GM19239 (cell line): Measurements from ENCODE around the gene LRRC3.
A peak's percentile ranks its signal among the peaks of the same experiment; 100 is the strongest.

Experiments
- DNase-seq: peaks from one replicate; pipeline ENCODE4 v3.0.0; 2011; ENCODE audit warnings: low spot score; ENCODE audit not compliant: insufficient read length
- FAIRE-seq: peaks from 2 replicates; lab custom pipeline; 2011; peaks lifted over from hg19 to GRCh38; lab: Jason Lieb, UNC

Gene LRRC3

DNA sequence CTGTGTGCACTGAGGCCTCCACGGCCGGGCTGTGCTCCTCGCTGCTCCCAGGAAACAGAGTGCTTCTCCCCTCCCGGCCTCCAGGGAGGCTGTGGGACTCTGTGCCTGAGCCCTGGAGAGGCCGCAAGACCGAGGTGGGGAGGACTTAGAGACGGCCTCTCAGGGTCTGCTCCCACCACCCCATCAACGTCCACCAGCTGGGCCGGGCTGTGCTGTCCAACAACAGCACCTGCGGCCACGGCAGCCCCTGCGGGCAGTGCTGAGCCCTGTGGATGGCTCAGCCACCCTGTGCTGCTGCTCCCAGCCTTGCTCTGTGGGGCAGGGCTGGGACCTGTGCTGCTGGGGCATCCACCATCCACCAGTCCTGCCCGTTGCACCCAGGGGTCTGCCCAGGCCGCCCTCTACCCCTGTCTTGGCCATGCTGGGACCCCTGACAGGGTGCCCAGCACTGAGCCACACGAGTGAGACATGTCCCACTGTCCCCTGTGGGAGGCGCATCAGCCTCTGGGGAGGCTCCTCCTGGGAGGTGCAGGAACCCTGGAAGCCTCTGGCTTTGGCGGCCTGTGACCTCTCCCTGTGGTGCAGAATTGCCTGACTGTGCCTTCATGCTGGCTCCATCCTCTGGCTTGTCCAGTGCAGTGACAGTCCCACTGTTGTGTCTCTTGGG lies 31.2 kb upstream of the LRRC3 start:
- DNase-seq (no peak), FAIRE-seq (no peak)

- FAIRE-seq (no peak), DNase-seq (no peak)
These were observed 30.6 kb upstream of the LRRC3 start for GRCh38 chr21:44424608-44425306.

- no peak for DNase-seq
These were observed 29.9 kb upstream of the LRRC3 start for GRCh38 chr21:44425307-44425894.

DNA sequence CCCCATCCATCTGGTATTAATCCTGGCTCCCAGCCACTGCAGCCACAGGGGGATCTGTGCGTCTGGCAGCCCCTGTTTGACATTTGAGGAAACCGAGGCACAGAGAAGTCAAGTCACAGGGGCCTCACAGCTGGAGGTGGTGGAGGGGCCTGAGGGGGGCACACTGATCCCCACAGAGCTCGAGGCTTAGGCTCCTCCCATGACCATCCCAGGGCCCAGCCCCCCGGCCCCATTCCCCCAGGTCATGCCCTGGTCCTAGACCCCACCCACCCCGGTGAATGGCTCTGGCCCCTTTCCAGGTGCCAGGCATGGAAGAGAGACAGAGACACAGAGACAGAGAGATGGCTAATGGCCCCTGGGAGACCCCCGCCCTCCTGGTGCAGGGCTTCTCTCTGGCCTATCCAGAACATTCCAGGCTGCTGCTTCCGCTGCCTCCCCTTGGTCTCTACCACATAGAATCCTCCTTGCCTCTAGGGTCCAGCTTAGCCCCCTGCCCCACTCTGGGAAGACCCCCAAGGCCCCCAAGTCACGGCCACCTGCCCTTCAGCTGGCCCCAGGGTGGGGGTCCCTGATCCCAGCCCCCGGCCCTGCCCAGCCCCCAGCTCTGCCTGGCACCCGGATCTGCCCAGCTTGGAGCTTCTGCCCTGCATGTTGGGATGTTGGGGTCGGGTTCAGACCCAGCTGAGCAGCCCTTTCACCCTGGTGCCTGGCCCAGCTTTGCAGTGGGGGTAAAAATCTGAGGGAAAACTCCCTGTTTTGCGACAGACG lies 29.2 kb upstream of the LRRC3 start:
- DNase-seq (no peak), FAIRE-seq (no peak)

More at GRCh38 chr21:44425307-44425894, 29.9 kb upstream of the LRRC3 start:
- no peak for FAIRE-seq

DNA sequence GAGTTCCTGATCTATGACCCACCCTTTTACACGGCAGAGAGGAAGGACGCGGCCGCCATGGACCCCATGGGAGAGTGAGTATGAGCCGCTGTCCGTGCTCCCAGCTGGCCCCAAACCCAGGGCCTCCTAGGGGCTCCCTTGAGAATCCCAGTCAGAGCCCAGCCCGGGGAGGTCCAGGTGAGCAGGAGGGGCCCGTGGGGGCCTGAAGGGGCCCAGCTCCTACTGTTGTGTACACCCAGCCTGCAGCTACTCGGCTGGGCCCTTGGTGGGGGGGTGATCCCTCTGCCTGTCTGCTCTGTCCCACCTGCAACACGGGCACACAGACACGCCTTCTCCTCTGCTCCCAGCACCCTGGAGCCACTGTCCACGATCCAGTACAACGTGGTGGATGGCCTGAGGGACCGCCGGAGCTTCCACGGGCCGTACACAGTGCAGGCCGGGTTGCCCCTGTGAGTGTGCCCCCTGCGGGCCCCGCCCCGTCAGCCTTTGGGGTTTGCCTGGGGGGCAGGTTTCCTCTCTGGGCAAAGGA lies 28.6 kb upstream of the LRRC3 start:
- no peak for DNase-seq
- FAIRE-seq = no peak

GRCh38 chr21:44427241-44428120 lies 27.8 kb upstream of the LRRC3 start:
- FAIRE-seq (no peak), DNase-seq (no peak)

GRCh38 chr21:44428281-44428960 lies 26.9 kb upstream of the LRRC3 start:
- FAIRE-seq (peak; percentile 40), DNase-seq (no peak)

- DNase-seq (no peak), FAIRE-seq (no peak)
These were observed 25.4 kb upstream of the LRRC3 start for GRCh38 chr21:44429894-44430293.

GRCh38 chr21:44431300-44431699 lies 24.0 kb upstream of the LRRC3 start:
- DNase-seq (no peak), FAIRE-seq (no peak)

DNA sequence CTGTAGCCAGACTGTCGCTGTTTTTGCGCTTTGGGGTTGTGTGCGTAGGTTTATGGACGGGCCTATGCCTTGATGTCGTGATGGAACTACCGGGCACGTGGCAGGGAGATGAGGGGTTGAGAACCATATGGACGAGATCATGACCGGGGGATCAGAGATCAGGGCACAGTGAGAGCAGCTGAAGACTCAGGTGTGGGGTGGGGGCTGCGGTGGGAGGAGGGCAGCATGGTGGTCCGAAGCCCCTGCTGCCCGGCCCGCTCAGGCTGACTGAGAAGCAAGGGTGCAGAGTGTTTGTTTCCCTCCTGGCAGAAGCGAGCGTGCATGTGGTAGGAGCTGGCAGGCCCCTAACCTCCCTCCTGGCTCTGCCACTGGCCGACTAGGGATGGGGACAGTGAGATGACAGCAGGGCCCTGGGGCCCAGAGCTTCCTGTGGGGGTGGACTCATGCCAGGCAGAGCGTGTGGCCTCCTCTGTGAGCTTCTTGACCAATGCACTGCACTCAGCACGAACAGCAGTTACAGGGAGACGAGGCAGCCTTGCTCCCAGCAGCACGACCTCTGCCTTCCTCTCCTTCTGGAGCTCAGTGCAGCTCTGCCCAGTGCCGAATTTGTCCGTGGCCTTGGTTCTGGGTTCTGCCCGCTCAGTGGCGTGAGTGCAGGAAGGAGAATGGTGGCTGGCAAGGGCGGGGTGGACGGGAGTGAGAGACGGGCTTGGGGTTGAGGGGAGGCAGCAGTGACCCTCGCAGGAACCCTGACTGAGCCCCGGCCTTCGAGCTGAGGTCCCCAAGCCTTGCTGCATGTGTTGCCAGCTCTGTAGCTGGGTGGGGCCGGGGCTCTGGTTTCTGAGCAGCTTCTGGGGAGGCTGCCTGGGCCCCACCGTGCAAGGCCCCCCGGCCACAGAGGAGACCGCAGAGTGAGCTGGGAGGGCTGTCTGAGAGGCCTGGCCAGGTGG lies 22.2 kb upstream of the LRRC3 start:
- FAIRE-seq (no peak), DNase-seq (no peak)

DNA sequence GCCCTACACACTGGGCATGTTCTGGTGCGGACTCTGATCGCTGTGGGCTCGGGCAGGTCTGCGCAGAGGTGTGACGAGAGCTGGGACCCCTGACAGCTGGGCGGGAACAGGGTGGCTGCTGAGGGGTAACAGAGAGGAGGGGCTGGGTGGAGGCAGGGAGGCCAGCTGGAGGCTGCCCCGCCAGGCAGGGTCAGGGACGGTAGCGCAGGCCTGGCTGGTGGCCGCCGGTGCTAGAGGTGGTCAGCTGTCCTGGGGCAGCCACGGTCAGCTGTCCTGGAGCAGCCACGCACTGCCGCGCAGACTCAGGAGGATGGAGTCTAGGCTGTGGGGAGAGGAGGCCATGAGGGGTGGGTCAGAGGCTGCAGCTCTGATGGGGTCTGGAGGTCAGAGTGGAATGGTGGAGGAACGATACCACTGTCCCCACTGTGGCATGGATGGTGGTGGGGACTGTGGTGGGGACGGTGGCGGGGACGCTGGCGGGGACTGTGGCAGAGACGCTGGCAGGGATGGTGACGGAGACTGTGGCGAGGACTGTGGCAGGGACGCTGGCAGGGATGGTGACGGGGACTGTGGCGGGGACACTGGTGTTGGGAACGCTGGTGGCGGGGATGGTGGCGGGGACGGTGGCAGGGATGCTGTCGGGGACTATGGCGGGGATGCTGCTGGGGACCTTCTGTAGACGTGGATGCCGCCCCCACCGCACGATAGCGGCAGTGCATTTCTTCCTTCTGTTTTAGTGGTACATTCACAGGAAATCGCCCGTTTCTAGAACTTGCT lies 21.3 kb upstream of the LRRC3 start:
- no peak for DNase-seq
- no peak for FAIRE-seq

DNA sequence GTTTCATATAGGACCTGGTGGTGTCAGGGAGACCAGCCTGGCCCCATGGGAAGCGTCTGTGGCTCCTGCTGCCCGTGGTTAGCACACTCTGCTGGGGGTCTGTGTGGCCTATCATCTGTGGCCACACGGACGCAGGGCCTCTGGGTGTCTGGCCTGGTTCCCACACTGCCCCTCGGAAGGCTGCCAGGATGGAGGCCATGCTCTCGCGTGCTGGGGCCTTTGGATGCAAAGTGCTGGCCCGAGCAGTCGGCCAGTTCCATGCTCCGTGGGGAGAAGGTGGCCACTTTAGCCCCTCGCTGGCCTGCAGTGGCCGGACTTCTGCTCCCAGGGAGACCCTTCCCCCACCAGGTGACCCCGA lies 20.8 kb upstream of the LRRC3 start:
- FAIRE-seq = no peak
- DNase-seq = no peak

DNA sequence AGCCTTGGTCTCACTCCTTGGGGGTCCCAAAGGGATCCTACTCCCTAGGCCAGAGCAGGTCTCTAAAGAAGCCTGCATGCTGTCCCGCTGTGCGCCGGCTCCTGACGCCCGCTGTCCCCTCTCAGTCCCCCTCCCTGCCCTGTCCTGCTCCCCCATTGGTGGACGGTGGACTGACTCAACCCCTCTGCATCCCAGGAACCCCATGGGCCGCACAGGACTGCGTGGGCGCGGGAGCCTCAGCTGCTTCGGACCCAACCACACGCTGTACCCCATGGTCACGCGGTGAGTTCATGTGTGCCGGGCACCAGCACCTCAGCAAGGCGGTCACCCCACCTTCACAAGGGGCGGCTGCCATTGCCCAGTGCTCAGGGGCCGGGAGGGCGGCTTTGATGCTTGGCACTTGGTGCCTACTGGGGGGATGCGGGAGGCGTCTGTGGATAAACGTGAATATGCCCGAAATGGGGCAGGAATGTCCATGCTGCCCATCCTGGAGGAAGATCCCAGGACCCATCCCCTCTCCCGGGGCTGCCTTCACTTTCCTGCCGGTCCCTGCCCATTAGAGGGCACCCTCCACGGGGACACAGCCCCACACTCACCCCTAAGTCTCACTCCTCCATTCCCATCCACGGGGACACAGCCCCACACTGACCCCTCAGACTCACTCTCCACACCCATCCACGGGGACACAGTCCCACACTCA lies 20.2 kb upstream of the LRRC3 start:
- FAIRE-seq (no peak), DNase-seq (no peak)

- DNase-seq (no peak), FAIRE-seq (no peak)
These were observed 19.1 kb upstream of the LRRC3 start for GRCh38 chr21:44436111-44436611.

GRCh38 chr21:44436958-44437357 lies 18.4 kb upstream of the LRRC3 start:
- no peak for DNase-seq
- FAIRE-seq = no peak

DNA sequence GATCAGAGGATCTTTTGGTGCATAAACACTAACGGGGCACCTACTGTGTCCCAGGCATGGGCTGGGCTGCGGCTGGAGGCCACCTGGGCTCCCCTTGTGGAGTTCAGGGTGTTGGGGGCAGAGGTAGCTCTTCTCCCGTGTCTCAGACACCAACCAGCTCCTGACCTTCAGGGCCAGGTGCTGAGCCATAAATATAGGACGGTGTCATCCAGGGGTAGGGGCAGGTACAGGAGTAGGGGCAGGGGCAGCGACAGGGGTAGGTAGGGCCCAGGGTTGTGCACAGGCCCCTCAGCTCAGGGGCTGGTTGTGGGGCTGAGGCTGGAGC lies 18.0 kb upstream of the LRRC3 start:
- DNase-seq = no peak
- FAIRE-seq = no peak
